GM21737 (cell line): ENCODE data around the gene PROS1.
"Not testable (repeated sequence)": the region's sequence is repeated elsewhere in the genome, so short reads cannot be mapped to it uniquely, and the experiment has no call there.

ENCODE experiments used
- ATAC-seq: cut with Tn5 transposase; IDR thresholded peaks from one replicate; pipeline ENCODE4 v1.9.1; 2021; ENCODE audit warnings: mild to moderate bottlenecking, moderate library complexity; ENCODE audit not compliant: unreplicated experiment

PROS1 gene

DNA sequence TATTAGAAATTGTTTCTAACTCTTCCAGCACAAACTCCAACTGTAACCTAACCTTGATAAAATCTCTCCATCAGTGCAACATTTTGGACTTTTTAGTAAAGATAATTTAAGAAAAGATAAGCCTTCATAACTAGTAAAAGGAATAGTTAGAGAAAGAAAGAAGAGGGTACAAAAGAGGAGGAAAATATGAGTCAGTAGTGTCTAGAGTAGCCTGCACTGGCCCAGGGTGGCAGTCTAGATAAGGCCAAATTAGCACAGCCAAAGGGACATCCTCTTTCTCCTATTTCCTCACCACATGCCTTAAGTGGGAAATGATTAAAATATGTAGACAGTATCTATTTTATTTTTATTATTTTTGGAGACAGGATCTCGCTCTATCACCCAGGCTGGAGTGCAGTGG, 3.7 kb downstream of the PROS1 start:
- ATAC-seq: no peak

DNA sequence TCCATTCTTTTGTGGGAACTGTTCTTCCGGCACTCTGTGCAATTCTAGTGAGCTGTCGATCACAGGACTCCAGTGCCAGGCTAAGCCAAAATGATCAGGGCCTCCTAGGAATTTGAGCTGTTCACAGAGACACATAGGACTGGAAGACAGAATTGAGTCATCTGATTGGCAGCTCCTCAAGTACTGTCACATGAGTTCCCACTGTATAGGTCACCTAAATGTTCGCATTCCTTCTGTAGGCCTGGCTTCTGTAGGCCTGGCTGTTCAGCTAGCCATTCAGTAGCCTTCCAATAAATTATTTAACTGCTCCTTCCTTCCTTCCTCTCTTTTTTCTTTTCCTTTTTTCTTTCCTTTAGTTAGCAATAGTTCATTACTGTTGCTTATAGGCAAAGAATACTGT, 4.3 kb downstream of the PROS1 start:
- ATAC-seq: no peak

DNA sequence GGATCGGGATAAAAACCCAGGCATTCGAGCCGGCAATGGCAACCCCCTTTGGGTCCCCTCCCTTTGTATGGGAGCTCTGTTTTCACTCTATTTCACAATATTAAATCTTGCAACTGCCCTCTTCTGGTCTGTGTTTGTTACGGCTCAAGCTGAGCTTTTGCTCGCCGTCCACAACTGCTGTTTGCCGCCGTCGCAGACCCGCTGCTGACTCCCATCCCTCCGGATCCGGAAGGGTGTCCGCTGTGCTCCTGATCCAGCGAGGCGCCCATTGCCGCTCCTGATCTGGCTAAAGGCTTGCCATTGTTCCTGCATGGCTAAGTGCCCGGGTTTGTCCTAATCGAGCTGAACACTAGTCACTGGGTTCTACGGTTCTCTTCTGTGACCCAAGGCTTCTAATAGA, 8.6 kb downstream of the PROS1 start:
- ATAC-seq: not testable (repeated sequence)

DNA sequence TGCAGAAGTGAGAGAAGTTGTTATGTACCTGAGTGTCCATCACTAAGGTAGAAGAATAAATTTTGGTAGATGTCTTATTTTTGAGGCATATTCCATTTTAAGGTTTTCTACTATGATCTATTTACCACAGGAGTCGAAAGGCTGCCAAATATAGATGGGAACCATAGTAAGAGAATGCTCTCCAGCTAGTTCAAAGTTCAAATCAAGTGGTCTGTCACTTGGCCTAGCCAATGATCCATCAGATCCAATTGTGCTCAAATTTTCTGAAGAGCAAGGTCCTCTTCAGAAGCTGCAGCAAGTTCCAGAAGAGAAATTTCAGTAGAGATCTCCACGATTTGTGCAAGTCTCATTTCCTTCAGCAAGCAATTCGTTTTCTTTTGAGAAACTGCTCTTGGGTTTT, 10.9 kb downstream of the PROS1 start:
- ATAC-seq: no peak

DNA sequence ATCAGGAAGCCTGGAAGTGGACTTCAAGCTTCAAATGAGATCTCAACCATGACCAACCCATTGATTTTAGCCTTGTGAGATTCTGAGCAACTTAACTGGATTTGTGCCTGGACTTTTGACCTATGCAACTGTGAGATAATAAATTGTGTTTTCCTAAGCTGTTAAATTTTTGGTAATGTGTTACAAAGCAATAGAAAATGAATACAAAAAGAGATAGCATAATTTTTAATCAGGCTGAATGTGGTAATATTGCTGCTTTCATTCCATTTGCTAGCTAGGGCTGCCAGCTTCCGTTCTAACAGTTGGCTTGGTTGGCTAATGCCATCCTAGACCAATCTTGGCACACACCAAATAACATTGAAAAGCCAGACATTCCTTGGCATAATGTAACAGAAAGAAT, 12.2 kb downstream of the PROS1 start:
- ATAC-seq: no peak

DNA sequence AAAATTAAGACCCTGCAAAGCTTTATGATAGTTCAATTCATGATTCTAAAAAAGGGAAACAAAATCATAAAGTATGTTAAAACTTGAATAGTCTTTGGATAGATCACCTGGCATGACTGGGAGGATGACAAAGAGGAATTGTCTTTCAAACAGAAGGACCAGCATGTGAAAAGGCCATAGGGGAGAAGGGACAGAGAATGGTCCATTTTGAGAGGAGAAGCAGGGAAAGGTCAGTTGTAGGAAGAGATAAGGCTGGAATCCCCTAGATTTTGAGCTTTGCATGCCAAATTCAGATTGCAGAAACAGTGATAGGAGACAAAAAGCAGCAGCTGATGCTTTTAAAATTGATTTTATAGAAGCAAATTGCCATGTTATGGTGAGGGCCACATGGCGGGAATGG, 12.7 kb downstream of the PROS1 start:
- no peak for ATAC-seq

DNA sequence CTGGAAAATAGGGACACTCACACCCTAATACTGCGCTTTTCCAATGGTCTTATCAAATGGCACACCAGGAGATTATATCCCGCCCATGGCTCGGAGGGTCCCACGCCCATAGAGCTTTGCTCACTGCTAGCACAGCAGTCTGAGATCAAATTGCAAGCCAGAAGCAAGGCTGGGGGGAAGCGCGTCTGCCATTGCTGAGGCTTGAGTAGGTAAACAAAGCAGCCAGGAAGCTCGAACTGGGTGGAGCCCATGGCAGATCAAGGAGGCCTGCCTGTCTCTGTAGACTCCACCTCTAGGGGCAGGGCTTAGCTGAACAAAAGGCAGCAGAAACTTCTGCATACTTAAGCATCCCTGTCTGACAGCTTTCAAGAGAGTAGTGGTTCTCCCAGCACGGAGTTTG, 23.7 kb downstream of the PROS1 start:
- not testable (repeated sequence) for ATAC-seq

DNA sequence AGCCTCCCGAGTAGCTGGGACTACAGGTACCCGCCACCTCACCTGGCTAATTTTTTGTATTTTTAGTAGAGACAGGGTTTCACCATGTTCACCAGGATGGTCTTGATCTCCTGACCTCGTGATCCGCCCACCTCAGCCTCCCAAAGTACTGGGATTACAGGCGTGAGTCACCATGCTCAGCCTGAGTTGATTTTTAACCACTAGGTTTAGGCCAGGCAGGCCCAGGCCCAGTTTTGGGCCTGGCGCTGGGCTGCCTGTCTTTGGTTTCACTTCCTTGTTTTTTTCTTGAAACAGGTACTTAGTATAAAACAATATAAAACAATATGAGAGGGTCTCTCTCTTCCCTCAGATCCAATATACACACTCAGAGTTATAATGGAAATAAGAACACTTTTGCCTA, 36.2 kb downstream of the PROS1 start:
- ATAC-seq: not testable (repeated sequence)

DNA sequence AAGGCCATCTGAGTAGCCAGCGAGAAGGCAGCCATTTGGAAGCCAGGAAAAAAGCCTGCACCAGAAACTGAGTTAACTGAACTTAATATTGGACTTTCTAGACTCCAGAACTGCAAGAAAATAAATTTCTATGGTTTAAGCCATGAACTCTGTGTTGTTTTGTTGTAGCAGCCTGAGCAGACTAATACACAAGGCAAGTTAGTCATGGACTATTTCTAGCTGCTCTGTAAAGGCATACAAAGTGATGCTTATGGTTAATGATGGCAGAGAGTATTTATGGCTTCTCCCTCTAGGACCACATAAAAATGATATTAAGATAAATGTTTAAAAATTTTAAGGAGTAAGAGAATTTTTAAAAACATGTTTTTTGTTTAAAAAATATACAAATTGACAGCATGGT, 37.1 kb downstream of the PROS1 start:
- ATAC-seq: no peak

DNA sequence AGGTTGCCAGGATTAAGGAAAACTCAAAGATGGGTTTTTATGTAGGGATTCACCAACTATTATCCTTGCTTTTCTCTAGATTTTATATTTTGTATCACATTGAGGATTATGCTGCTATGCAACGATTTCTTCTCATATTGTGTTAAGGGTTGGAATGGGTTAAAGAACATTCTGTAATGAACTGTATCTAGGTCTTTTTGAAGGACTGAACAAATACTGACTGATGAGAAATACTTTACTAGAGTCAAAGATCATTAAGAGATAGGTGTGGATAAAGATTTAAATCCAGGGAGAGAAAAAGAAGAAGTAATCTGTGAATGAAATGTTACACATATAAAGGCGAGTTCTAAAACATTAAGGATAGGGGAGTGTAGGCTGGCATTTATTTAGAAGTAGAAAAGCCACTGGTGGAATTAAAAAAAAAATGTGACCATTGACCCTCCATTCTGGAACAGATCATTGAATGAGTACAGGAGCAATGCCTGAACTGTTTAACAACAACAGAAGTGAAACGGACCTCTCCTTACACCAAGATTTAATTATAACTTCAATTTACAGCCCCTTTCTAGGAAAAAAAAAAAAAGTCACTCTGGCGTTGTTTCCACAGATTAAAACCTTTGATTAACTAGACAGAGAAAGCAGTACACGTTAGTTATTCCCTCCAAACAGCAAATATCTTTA, 39.2 kb downstream of the PROS1 start:
- no peak for ATAC-seq

DNA sequence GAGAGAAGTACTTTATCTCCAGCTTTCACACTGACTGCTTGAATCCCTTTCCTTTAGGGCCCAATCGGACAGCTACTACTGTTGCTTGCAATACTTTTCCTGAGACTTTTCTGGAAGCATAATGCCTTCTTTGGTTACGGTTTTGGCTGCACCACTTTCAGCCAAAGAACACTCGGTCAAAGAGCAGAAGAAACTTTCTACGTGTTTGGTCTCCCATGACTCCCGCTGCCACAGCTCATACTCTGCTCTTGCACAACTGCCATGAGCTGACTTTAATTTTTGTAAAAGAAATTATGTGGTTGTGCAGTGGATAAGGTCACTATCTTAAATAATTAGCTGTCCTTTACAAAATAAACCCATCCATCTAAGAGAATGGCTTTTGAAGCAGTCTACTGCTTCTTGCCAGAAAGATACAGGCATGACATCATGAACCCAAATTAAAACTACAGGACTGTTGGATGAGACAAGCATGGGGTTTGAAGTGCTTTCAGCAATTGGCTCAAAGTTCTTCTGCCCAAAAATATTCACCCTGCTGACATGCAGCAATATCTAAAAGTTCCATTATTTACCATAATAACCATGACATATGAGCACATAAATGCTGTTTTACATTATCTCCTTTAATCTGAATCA, 42.0 kb downstream of the PROS1 start:
- no peak for ATAC-seq

DNA sequence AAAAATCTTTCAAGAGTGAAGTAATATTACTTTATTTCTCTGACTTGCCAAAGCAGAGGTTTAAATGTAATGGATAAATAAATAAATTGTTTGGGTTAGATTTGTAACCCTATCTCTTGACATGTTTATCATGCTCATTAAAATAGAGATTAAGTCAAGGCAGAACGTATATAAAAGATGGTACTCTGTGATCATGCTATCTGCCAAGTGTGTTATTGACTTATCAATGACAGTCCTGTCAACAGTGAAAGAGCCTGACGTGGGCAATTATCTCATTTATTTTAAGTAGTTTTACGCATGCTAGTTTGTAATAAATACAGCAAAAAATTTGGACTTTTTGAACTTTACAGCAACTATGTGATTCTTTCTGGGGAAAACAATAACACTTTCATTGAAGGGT, 43.7 kb downstream of the PROS1 start:
- ATAC-seq: no peak

DNA sequence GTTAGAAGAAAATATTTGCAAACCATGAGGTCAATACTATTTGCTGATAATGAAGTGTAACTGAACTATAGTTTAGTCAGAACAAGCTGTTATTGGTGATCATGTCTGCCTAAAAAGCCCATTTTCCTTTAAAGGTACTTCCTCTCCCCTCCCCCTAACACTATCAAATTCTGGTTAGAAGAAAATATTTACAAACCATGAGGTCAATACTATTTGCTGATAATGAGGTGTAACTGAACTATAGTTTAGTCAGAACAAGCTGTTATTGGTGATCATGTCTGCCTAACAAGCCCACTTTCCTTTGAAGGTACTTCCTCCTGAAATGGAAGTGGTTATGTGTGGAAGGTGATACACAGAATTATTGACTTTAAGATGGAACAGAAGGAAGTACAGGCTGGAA, 46.9 kb downstream of the PROS1 start:
- no peak for ATAC-seq

DNA sequence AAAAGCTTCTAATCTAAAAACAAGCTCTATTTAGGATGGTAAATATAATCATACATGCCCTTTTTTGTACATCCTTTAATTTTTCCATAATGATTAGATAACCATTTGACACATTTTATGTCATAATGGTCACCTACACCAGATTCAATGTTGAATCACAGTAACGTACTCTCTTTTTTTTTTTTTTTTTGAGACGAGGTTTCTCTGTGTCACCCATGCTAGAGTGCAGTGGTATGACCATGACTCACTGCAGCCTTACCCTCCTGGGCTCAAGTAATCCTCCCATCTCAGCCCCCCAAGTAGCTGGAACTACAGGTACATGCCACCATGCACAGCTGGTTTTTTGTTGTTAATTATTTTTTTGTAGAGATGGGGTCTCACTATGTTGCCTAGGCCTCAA, 49.2 kb downstream of the PROS1 start:
- ATAC-seq: no peak

DNA sequence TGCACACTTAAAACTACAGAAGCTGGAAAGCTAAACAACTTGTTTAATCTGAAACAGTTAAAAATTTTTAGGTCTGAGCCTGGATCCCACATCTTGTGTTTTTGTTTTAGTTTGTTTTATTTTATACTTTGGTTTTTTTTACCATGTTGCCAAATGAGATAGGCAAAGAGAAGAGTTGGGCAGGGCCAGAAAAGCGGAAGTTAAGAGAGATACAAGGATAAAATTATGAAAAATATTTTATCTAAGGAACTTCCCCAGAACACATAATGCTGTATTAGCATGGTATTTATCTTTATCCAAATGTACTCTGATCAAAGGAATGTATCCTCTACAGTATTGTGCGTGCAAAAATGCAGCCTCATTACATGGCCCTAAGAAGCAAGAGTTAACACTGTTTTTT, 50.7 kb downstream of the PROS1 start:
- no peak for ATAC-seq

DNA sequence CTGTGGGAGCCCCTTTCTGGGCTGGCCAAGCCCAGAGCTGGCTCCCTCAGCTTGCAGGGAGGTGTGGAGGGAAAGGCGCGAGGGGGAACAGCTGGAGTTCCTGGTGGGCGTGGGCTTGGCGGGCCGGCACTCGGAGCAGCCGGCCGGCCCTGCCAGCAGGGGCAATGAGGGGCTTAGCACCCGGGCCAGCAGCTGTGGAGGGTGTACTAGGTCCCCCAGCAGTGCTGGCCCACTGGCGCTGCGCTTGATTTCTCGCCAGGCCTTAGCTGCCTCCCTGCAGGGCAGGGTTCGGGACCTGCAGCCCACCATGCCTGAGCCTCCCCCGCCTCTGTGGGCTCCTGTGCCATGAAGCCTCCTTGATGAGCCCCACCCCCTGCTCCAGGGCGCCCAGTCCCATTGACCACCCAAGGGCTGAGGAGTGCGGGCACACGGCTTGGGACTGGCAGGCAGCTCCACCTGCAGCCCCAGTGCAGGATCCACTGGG, 56.1 kb downstream of the PROS1 start:
- not testable (repeated sequence) for ATAC-seq

DNA sequence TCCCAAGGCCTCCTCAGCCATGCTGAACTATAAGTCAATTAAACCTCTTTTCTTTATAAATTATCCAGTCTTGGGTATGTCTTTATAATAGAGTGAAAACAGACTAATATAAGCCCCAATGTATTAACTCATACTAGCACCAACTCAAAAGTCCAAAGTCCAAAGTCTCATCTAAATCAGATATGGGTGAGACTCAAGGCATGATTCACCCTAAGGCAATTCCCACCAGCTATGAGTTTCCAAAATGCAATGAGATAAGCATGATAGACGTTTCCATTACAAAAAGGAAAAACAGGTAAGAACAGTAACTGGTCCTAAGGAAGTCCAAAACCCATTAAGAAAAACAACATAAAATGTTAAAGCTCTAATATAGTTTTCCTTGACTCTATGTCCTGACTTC, 60.1 kb downstream of the PROS1 start:
- not testable (repeated sequence) for ATAC-seq

DNA sequence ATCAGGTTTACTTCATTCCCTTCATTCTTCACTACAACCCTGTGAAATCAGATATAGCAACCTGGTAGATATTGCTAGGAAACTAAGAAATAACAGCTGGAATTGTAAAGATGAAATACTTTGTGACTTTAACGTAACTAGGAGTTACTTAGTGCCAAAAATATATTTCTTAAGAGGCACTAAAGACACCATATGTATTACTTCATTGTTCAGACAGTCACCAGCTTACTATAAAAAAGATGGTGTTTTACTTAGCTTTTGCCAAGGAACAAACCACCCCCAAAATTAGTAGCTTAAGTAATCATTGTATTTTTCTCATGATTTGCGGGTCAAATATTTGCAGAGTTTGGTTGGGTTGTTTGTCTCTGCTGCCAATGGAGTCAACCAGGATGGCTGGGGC, 62.5 kb downstream of the PROS1 start:
- no peak for ATAC-seq

DNA sequence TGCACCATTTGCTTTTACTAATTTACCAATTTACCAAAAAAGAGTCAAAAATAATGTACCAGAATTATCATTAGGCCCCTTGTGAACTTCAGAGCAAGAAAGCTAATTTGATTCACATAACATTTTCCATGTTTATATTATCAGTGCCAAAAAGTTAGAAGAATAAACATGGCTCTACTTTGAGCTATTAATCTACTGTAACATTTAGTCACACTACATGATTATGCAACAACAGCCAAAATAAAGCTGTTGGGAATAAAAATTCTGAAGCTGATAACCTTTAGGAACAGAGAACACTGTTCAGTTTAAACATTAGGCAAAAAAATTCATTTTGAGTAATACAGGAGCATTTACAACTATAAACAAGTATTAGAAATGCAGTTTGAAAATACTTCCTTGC, 63.6 kb downstream of the PROS1 start:
- ATAC-seq: no peak

DNA sequence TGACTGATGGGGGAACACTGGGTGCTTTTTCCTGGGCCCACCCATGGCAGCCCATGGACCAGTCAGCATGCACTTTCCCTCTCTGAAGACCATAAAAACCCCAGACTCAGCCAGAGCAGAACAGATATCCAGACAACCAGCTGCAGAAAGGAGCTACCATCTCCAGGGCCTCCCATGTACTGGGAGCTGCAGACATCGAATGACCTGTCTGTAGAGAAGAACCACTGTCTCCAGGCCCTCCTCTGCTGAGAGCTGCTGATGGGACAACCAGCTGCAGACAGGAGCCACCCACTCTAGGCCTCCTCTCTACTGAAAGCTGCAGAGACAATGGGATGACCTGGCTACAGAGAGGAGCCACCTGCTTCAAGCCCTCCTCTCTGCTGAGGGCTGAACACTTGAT, 66.6 kb downstream of the PROS1 start:
- no peak for ATAC-seq

DNA sequence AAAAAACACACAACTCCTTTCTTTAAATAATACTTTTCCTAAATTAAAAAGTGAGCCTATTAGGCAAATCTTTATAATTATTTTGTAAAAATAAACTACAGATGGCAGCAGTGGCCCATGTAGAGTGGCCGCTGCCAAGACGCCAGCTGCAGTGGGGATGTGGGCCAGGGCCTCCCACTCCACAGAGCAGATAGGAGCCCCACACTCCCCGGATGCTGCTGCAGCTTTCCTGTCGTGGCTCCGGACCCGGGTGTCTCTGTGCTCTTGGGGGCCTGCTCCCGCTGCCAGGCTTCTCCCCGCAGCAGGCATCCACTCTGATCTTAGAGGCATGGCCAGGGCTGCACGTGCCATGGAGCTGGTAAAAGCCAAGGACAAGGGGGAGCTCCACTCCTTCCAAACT, 67.5 kb downstream of the PROS1 start:
- no peak for ATAC-seq

DNA sequence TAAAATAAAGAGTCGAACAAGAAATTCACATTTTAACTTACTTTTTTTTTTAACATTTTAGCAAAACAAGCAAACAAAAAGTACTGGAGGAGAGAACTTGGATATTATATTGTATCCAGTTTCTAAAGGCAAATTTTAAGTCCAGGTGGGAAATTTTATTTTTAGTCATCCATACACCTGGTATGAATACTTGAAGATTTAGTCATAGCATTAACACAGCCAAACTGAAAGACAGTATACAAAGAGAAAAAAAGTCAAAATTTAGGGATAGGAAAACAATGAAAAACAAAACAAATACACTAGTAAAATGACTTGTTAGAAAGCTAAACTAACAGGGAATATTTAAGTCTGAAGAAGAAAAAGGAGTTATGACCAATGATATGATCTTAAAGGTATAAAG, 69.1 kb downstream of the PROS1 start:
- no peak for ATAC-seq
